C4-2B (cell line): ENCODE results near the gene IYD.

ENCODE experiments used
- CTCF ChIP-seq: fragments of 450-650 bp; conservative IDR thresholded peaks from 2 replicates; pipeline ENCODE4 v1.5.1; 2017; ENCODE audit warnings: mild to moderate bottlenecking
- ZFX ChIP-seq: fragments of 450-650 bp; IDR thresholded peaks from 2 replicates; pipeline ENCODE4 v1.6.1; 2017

GRCh38 chr6:150368762-150369161 is at the start of gene IYD:
- TF ChIP-seq CTCF (no peak), ZFX (no peak)
